Tibial nerve (tissue), 4 donors: ENCODE data around the gene SLC17A8. TPM values are rescaled to one million over a fixed set of nuclear protein-coding genes. Genes with fewer than 3 reads are reported as not detected.

ENCODE experiments used
- DNase-seq, 2 donors: peaks; one replicate each; pipeline ENCODE4 v3.0.0-alpha.2; 2019; ENCODE audit warnings: low spot score in 2 of 2
- H3K27ac ChIP-seq, 4 donors: fragments of 200-600 bp; sonication (generic) in 3 of 4; one replicate each; pipeline ENCODE4 v1.5.1; 2017 to 2019; ENCODE audit warnings: mild to moderate bottlenecking in 1 of 4
- H3K27me3 ChIP-seq, 2 donors: fragments of 200-600 bp; sonication (generic) in 1 of 2; one replicate each; pipeline versions ENCODE4 v1.5.1 to v1.6.0; 2017 to 2019
- H3K36me3 ChIP-seq, 3 donors: fragments of 200-600 bp; sonication (generic); one replicate each; pipeline ENCODE4 v1.5.1; 2018 to 2019
- H3K4me1 ChIP-seq, 4 donors: fragments of 200-600 bp; sonication (generic) in 3 of 4; one replicate each; pipeline ENCODE4 v1.5.1; 2017 to 2019
- H3K4me3 ChIP-seq, 4 donors: fragments of 200-600 bp; sonication (generic) in 3 of 4; one replicate each; pipeline ENCODE4 v1.5.1; 2017 to 2019; ENCODE audit warnings: mild to moderate bottlenecking in 1 of 4, moderate library complexity in 1 of 4
- H3K9me3 ChIP-seq, 4 donors: fragments of 200-600 bp; sonication (generic) in 3 of 4; one replicate each; pipeline ENCODE4 v1.5.1; 2017 to 2019
- EP300 ChIP-seq, 2 donors: sonication (generic); formaldehyde crosslinking; IDR thresholded peaks; one replicate each; pipeline ENCODE4 v1.6.1; 2017; ENCODE audit warnings: antibody characterized with exemption in 2 of 2, mild to moderate bottlenecking in 1 of 2
- POLR2A ChIP-seq, 2 donors: fragments of 450-650 bp; IDR thresholded peaks; one replicate each; pipeline ENCODE4 v1.6.1; 2017; ENCODE audit warnings: antibody characterized with exemption in 2 of 2, mild to moderate bottlenecking in 2 of 2, moderate library complexity in 2 of 2
- WGBS, 2 donors: methylation state at CpG; one replicate each; pipeline ENCODE4 v1.1.5; 2018; 5-methylcytosine and 5-hydroxymethylcytosine counted together
- total RNA-seq, 4 donors: library from RNA; depleted of rRNA; stranded (reverse); fragments of >200 nt; gene quantifications; one replicate each; pipeline ENCODE4 v1.1.0, GENCODE V29; 2016
- TF ChIP-seq, protein P1 (sequence below), 5 experiments: fragments of 200-600 bp in 3 of 5; fragments of 450-650 bp in 2 of 5; sonication (generic) in 3 of 5; IDR thresholded peaks; one replicate each; pipeline ENCODE4 v1.5.1; 2016 to 2019; ENCODE audit warnings: antibody characterized with exemption in 5 of 5, mild to moderate bottlenecking in 3 of 5, moderate library complexity in 2 of 5

SLC17A8 gene
- total RNA-seq, 4 donors from 2014 or later = not detected

DNA sequence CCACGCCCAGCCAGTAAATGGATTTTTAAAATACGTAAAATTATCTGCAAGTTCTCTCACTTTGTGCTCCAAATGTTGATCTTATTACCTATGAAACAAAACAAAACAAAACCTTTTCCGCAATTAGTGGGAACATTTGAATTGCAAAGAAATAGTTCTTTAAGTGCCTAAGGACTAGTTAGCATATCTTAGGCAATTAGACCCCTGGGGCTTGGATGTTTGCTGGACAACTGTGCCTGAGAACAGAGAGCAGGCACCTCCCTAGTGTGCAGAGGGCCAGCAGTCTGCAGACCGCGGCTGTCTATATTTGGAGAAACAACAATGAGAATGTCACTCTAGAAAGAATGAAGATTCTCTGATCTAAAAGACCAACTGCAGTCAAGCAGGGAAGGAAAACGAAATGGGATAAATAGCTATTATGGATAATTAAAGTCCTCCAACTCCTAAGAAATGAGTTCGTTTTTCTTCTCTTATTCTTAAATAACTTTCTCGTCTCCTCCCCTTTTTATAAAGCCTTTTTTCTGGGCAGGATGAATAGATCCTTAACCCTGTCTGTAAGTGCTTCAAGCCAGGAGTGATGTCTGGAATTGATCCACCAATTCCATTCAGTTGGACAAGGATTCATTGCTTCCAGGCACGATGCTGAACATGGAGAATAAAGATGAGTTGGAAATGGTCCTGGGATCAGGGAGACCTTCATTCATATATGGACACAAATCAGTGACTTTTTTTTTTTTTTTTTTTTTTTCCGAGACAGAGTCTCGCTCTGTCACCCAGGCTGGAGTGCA is 16.2 kb downstream of the SLC17A8 start:
- Histone ChIP-seq H3K27me3 (no peaks in the 10 kb centered on the region), H3K4me3 (no peak overlapping the region), H3K36me3 (no peaks in the 10 kb centered on the region), H3K4me1 (peaks cover 0 to 20% (median 0%) of the 10 kb centered on the region in 4 donors), H3K27ac (no peak overlapping the region), H3K9me3 (peaks cover 0 to 3% (median 0%) of the 10 kb centered on the region in 4 donors)
- 36 to 47% methylated on average over 11 of the region's 11 CpGs for WGBS, 2 donors
- no peak for DNase-seq
- TF ChIP-seq POLR2A (IDR thresholded peaks at IDR 0.05) (no peak), EP300 (IDR thresholded peaks at IDR 0.05) (no peak)
- TF ChIP-seq, protein P1, sequence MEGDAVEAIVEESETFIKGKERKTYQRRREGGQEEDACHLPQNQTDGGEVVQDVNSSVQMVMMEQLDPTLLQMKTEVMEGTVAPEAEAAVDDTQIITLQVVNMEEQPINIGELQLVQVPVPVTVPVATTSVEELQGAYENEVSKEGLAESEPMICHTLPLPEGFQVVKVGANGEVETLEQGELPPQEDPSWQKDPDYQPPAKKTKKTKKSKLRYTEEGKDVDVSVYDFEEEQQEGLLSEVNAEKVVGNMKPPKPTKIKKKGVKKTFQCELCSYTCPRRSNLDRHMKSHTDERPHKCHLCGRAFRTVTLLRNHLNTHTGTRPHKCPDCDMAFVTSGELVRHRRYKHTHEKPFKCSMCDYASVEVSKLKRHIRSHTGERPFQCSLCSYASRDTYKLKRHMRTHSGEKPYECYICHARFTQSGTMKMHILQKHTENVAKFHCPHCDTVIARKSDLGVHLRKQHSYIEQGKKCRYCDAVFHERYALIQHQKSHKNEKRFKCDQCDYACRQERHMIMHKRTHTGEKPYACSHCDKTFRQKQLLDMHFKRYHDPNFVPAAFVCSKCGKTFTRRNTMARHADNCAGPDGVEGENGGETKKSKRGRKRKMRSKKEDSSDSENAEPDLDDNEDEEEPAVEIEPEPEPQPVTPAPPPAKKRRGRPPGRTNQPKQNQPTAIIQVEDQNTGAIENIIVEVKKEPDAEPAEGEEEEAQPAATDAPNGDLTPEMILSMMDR (IDR thresholded peaks at IDR 0.05) = no peak

DNA sequence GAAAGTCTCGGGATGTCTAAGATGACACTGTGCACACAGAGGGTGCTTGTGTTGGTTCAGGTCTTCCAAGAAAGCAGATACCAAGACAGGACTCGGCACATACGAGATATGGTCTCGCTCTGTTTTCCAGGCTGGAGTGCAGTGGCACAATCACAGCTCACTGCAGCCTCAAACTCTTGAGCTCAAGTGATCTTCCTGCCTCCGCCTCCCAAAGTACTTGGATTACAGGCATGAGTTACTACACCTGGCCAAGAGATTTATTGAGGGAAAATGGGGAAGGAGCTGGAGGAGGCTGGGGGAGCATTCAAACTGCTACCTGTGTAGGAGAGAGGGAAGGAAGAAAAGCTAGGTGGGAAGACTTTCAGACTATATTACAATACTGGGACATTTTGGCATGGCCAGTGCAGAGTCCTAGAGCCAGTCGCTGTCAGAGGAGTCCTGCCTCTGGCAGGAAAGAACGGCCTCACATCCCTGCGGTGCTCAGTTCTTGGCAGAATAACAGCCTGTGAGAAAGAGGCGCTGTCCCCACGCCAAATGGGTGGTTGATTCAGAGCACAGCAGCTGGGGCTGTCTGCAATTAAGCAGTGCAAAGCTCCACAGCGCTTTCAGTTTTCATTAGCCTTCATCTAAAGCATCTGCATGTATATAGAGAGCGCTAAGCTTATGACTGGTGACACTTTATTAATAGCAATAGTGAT is 18.3 kb downstream of the SLC17A8 start:
- H3K9me3 ChIP-seq = no peaks in the 10 kb centered on the region
- H3K36me3 ChIP-seq = no peaks in the 10 kb centered on the region
- peaks cover 0 to 20% (median 0%) of the 10 kb centered on the region in 4 donors for H3K4me1 ChIP-seq
- no peak for TF ChIP-seq EP300 (IDR thresholded peaks at IDR 0.05)
- TF ChIP-seq POLR2A (IDR thresholded peaks at IDR 0.05) = no peak
- TF ChIP-seq, protein P1 (IDR thresholded peaks at IDR 0.05) = no peak
- H3K27me3 ChIP-seq = no peaks in the 10 kb centered on the region
- H3K27ac ChIP-seq = no peak overlapping the region
- H3K4me3 ChIP-seq = no peak overlapping the region
- DNase-seq = peak; percentile 50 to 68
- WGBS, 2 donors = 56 to 59% methylated on average over 12 of the region's 12 CpGs

DNA sequence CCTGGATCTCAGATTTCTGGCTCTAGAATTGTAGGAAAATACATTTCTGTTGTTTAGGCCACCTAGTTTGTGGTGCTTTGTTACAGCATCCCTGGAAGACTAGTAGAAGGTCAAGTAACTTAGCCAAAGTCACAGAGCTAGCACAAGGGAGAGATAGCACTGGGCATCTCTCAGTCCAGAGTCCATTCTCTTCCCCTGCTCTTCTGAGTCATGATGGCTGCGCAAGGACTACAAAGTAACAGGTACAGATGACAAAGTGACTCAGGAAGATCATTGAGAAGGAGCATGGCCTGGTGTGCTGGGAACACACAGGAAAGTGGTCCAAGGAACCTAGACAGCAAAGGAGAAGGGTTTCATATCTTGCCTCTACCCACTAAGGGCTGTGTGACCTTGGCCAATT is 19.3 kb downstream of the SLC17A8 start:
- WGBS, 2 donors = 100% methylated on average over 1 of the region's 1 CpG
- DNase-seq = no peak

DNA sequence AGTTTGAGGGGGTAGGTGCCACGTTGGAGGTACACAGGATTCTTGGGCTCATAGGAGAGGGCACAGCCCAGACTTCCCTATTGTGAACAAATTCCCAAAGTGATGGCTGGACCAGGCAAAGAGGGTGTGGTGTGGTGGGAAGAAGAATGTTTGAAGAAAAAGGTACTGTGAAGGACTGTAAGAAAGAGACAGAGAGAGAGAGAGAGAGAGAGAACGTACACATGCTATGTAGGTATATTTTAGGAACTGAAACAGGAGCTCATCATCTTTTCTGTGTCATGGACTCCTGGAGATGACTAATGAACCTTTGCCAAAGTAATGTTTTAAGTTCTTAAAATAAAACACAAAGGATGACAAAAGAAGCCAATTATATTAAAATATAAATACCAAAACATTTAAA is 24.5 kb downstream of the SLC17A8 start:
- TF ChIP-seq POLR2A (IDR thresholded peaks at IDR 0.05) = no peak
- TF ChIP-seq EP300 (IDR thresholded peaks at IDR 0.05) = no peak
- TF ChIP-seq, protein P1 (IDR thresholded peaks at IDR 0.05) = no peak
- Histone ChIP-seq H3K4me1 (no peaks in the 10 kb centered on the region), H3K27ac (no peak overlapping the region), H3K27me3 (no peaks in the 10 kb centered on the region), H3K9me3 (no peaks in the 10 kb centered on the region), H3K4me3 (no peak overlapping the region), H3K36me3 (no peaks in the 10 kb centered on the region)
- DNase-seq = no peak
- WGBS, 2 donors = 80 to 81% methylated on average over 2 of the region's 2 CpGs

More for the DNA sequence above, 19.3 kb downstream of the SLC17A8 start:
- no peaks in the 10 kb centered on the region for H3K9me3 ChIP-seq
- H3K4me3 ChIP-seq = no peak overlapping the region
- H3K36me3 ChIP-seq = no peaks in the 10 kb centered on the region
- peaks cover 0 to 20% (median 0%) of the 10 kb centered on the region in 4 donors for H3K4me1 ChIP-seq
- no peaks in the 10 kb centered on the region for H3K27me3 ChIP-seq
- TF ChIP-seq EP300 (IDR thresholded peaks at IDR 0.05) (no peak), POLR2A (IDR thresholded peaks at IDR 0.05) (no peak)
- TF ChIP-seq, protein P1 (IDR thresholded peaks at IDR 0.05) = no peak
- H3K27ac ChIP-seq = no peak overlapping the region

DNA sequence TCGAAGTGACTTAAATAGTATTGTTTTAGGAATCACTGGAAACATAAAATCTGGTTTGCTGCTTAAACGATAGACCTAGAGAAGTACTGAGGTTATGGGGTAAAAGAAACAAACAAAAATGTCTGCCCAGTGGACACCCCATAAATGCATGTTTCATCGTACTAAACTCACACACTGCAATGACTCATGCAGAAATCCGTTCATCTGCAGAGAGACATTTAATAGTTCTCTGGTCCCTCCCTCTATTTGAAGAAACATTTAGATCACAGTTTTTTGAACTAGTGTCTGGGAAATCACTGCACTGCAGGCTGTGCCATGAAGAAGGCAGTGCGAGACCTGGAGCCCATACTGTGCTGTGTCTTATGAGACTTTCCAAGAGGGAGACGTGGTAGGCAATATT is 25.5 kb downstream of the SLC17A8 start:
- Histone ChIP-seq H3K4me3 (no peak overlapping the region), H3K9me3 (no peaks in the 10 kb centered on the region), H3K27me3 (no peaks in the 10 kb centered on the region), H3K36me3 (no peaks in the 10 kb centered on the region), H3K4me1 (no peaks in the 10 kb centered on the region), H3K27ac (no peak overlapping the region)
- TF ChIP-seq, protein P1 (IDR thresholded peaks at IDR 0.05) = no peak
- no peak for TF ChIP-seq EP300 (IDR thresholded peaks at IDR 0.05)
- TF ChIP-seq POLR2A (IDR thresholded peaks at IDR 0.05) = no peak
- no peak for DNase-seq
- 57 to 65% methylated on average over 6 of the region's 6 CpGs for WGBS, 2 donors
